Ectodermal cell (in vitro differentiated cells): ENCODE results near the gene NAPA. TPM values are rescaled to one million over a fixed set of nuclear protein-coding genes. Genes with fewer than 3 reads are reported as not detected.

Experiments
- H3K27ac ChIP-seq: 2 replicates; pipeline ENCODE4 v1.7.0; 2013; ENCODE audit warnings: mild to moderate bottlenecking, low read depth, low read length; ENCODE audit not compliant: insufficient read depth, poor library complexity, severe bottlenecking
- H3K27me3 ChIP-seq: 2 replicates; pipeline ENCODE4 v1.7.0; 2013; ENCODE audit warnings: mild to moderate bottlenecking, low read length; ENCODE audit not compliant: insufficient read depth, control insufficient read depth, poor library complexity, severe bottlenecking
- H3K36me3 ChIP-seq: one replicate; pipeline ENCODE4 v1.7.0; 2013; ENCODE audit warnings: low read length; ENCODE audit not compliant: control insufficient read depth, insufficient read depth
- H3K4me1 ChIP-seq: one replicate; pipeline ENCODE4 v1.7.0; 2013; ENCODE audit warnings: low read length; ENCODE audit not compliant: control insufficient read depth, insufficient read depth
- H3K4me3 ChIP-seq: 2 replicates; pipeline ENCODE4 v1.7.0; 2013; ENCODE audit warnings: low read depth, low read length, control low read depth; ENCODE audit not compliant: insufficient read depth
- H3K9me3 ChIP-seq: 2 replicates; pipeline ENCODE4 v1.7.0; 2013; ENCODE audit warnings: mild to moderate bottlenecking, low read length, moderate library complexity; ENCODE audit not compliant: control insufficient read depth
- WGBS, 2 experiments: methylation state at CpG; one replicate each; pipeline ENCODE4 v1.1.7; 2013; ENCODE audit warnings: missing lambda C conversion rate in 2 of 2; 5-methylcytosine and 5-hydroxymethylcytosine counted together
- polyA plus RNA-seq, 4 experiments: library from polyadenylated mRNA; stranded (reverse); fragments of 50-300 nt; gene quantifications; one replicate each; pipeline ENCODE4 v1.2.3, GENCODE V29; 2013

NAPA gene
- 63.0 TPM for polyA plus RNA-seq (2013, experiment 1 of 4)
- 62.2 TPM for polyA plus RNA-seq (2013, experiment 2 of 4)
- polyA plus RNA-seq (2013, experiment 3 of 4) = 51.7 TPM
- polyA plus RNA-seq (2013, experiment 4 of 4) = 55.7 TPM

DNA sequence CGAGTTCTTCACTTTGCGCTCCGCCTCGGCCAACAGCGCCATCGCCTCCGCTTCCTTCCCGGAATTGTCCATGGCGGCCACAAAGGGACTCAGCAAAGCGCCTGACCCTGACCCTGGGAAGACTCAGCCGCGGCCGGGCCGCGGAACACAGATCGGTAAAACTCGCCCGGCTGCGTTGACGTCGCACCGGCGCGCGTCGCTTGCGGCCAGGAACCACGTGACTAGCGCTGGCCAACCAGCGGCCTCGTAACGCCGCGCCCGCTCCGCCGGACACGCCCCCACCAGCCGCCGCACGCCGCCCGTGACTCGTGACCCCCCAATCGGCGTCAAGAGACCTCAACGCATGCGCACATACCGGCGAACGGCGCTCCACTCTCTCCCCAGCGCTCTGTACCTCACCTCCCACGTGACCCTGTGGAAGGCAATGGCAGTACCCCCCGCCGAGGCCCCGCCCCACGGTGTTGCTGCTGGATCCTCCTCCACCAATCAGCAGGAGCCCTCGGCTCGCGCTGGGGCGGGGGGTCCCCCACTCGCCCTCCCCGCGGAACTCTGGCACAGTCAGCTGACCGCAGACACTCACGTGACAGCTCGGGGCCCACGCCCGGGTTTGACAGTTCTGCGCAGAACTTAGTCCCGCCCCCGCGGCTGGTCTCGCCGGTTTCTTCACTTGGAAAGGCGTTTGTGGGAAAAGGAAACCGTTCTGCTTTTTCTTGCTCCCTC lies at the start of gene NAPA:
NAPA (minus strand) TSS at position 195 of the 720 bp plus-strand sequence; CDS start at position 72, 123 bp downstream.
- Histone ChIP-seq H3K4me1 (peaks cover 10% of the 10 kb centered on the region), H3K4me3 (peak within 1 kb of the TSS; percentile 100), H3K9me3 (no peaks in the 10 kb centered on the region), H3K27me3 (no peaks in the 10 kb centered on the region), H3K27ac (peak within 1 kb of the TSS; percentile 67), H3K36me3 (no peaks in the 10 kb centered on the region)
- WGBS, 2 experiments = 0% methylated on average over 78 of the region's 78 CpGs

DNA sequence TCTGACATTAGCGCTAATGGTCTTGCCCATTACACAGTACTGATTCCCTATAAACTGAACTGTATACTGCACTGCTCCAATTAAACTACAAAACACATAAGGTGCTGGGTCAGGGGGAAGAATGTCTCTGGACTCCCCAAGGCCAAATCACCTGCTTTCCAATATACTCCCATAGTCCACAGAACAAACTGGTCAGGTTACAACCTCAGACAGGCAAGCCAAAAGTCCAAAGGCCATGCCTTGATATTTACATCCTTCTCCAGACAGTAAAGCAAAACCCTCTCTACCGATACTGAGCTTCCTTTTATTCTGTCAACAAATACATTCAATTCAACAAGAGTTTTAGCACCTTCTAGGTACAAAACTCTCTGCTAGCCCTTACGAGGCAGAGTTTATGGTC lies 49.2 kb upstream of the NAPA start:
- Histone ChIP-seq H3K4me1 (no peaks in the 10 kb centered on the region), H3K4me3 (no peak overlapping the region), H3K36me3 (no peaks in the 10 kb centered on the region), H3K9me3 (no peaks in the 10 kb centered on the region), H3K27ac (no peak overlapping the region), H3K27me3 (no peaks in the 10 kb centered on the region)
- WGBS, 2 experiments = 91 to 93% methylated on average over 3 of the region's 3 CpGs

DNA sequence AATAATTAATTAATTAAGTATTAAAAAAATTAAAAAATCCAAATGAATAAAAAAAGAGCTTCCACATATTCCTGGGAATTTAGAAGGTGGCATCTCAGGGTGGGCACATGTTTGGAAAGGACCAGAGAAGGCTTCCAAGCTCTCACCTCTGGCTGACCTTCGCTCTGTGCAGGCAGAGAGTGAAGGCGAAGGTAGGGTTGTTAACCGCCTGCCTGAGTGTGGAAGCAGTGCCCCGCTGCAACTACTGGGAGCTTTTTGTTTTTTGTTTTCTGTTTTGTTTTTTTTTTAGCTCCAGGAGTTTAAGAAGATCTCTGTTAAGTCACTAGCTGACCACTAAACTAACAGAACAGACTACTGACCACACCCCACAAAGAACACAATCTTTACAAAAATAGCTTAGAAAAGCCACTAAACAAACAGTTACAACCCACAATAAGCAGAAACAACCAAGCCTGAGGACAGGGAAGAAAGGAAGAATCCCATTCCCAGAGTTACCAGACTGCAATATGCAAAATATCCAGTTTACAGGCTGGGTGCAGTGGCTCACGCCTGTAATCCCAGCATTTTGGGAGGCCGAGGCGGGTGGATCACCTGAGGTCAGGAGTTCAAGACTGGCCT lies 46.7 kb upstream of the NAPA start:
- Histone ChIP-seq H3K4me1 (no peaks in the 10 kb centered on the region), H3K36me3 (no peaks in the 10 kb centered on the region), H3K4me3 (no peak overlapping the region), H3K27me3 (no peaks in the 10 kb centered on the region), H3K27ac (no peak overlapping the region), H3K9me3 (no peaks in the 10 kb centered on the region)
- 88 to 91% methylated on average over 7 of the region's 7 CpGs for WGBS, 2 experiments

DNA sequence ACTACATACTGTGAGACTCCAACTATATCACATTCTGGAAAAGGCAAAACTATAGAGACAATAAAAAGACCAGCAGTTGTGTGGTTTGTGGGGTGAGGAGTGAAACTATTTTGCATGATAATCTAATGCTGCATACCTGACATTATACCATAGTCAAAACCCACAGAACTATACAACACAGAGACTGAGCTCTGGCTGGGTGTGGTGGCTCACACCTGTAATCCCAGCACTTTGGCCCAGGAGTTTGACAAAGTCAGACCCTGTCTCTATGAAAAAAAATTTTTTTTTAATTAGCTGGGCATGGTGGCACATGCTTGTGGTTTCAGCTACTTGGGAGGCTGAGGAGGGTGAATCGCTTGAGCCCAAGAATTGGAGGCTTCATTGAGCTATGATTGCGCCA lies 46.1 kb upstream of the NAPA start:
- H3K4me1 ChIP-seq = no peaks in the 10 kb centered on the region
- no peak overlapping the region for H3K27ac ChIP-seq
- WGBS, 2 experiments = 84 to 98% methylated on average over 2 of the region's 2 CpGs
- H3K9me3 ChIP-seq = no peaks in the 10 kb centered on the region
- H3K36me3 ChIP-seq = no peaks in the 10 kb centered on the region
- H3K27me3 ChIP-seq = no peaks in the 10 kb centered on the region
- no peak overlapping the region for H3K4me3 ChIP-seq

DNA sequence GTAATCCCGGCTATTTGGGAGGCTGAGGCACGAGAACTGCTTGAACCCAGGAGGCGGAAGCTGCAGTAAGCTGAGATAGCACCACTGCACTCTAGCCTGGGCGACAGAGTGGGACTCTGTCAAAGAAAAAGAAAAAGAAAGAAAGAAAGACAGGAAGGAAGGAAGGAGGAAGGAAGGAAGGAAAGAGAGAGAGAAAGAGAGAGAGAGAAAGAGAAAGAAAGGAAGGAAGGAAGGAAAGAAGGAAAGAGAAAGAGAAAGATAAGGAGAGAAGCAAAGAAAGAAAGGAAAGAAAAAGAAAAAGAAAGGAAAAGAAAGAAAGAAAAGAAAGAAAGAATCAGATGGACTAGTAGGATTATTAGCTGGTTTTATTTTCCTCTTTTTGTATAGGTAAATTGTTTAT lies 35.3 kb upstream of the NAPA start:
- no peaks in the 10 kb centered on the region for H3K9me3 ChIP-seq
- no peak overlapping the region for H3K4me3 ChIP-seq
- H3K36me3 ChIP-seq = no peaks in the 10 kb centered on the region
- 89 to 90% methylated on average over 4 of the region's 4 CpGs for WGBS, 2 experiments
- no peak overlapping the region for H3K27ac ChIP-seq
- H3K27me3 ChIP-seq = no peaks in the 10 kb centered on the region
- no peaks in the 10 kb centered on the region for H3K4me1 ChIP-seq

DNA sequence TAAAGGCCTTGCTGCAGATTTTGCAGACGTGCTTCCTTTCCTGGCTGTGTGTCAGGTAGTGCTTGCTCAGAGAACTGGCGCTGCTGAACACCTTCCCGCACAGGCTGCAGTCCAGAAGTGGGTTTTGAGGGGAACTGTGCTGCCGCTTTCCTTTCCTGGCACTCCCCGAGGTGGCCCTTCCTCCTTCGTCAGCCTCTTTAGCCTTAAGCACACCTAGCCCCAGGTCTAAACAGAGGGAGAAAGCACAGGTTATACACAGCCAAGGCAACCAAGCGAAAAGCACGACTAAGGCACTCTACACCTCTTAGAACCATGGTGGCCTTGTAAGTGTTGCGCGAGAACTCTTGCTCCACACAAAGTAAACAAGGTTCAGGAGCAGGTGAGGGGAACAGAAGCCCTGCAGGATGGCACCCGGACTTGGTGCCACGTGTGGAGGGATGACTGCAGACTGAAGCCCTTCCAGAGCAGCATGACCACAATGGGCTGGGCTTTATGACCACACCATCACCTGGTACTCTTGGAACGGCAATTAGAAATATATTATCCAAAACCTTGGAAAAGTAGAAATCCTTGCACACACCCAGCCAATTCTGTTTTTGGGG lies 34.5 kb upstream of the NAPA start:
- no peak overlapping the region for H3K27ac ChIP-seq
- no peaks in the 10 kb centered on the region for H3K4me1 ChIP-seq
- no peaks in the 10 kb centered on the region for H3K9me3 ChIP-seq
- H3K36me3 ChIP-seq = no peaks in the 10 kb centered on the region
- no peak overlapping the region for H3K4me3 ChIP-seq
- WGBS, 2 experiments = 90 to 91% methylated on average over 13 of the region's 13 CpGs
- no peaks in the 10 kb centered on the region for H3K27me3 ChIP-seq

DNA sequence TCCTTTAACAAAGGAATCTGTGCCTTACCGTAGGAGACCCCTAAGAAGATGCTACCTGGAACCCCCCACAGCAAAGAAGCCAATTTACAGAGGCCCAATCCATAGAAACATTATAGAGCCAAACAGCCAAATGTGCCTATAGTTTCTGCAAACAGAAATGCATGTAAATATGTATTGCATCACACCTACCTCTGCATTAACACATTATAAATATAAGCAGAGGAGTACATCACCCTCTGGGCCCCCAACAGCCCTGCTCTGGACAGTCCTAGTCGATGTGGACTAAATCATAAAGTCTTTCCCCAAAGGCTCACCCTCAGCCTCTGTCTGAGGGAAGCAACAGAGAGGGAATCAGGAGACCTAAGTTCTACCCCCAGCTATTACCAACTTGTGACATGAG lies 32.3 kb upstream of the NAPA start:
- Histone ChIP-seq H3K27me3 (no peaks in the 10 kb centered on the region), H3K4me3 (no peak overlapping the region), H3K27ac (no peak overlapping the region), H3K36me3 (no peaks in the 10 kb centered on the region), H3K4me1 (no peaks in the 10 kb centered on the region), H3K9me3 (no peaks in the 10 kb centered on the region)
- WGBS, 2 experiments = 84 to 86% methylated on average over 2 of the region's 2 CpGs

DNA sequence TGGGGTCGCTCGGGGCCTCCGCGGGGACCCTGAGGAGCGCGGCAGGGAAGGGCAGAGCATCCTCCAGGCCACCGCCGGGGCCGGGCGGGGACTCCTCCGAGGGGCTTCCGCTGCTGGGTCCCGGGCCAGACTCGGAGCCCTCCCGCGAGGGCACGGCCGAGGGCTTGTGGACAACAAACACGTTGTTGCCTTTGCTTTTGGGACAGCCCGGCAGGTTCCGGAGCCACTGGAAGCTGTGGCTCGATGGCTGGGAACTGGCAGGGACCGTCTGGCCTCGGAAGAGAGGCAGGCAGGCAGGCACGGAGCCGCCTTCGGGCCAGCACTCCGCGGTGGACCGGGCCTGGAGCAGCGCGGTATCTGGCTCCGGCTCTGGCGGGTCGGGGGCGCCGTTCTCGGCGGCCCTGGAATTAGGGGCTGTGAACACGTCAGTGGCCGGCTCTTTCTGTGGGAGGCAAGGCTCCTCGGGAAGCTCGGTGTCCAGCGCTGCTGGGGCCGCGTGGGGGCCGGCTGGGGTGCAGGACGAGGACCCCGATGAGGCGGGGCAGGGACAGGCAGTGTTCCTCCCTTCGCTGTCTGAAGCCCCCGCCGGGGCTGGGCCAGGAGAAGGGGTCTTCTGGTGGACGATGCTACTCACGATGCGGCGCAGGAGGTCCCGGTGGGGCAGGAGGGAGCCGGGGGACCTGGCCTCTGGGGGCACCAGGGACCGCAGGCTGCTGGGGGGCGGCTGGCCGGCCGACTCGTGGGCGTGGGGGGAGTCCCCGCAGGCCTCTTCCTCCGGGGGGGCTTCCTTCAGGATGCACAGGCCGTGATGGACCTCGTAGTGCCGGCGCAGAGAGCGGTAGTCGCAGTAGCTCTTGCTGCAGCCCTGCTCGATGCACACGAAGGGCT lies 30.4 kb upstream of the NAPA start:
- H3K9me3 ChIP-seq = no peaks in the 10 kb centered on the region

DNA sequence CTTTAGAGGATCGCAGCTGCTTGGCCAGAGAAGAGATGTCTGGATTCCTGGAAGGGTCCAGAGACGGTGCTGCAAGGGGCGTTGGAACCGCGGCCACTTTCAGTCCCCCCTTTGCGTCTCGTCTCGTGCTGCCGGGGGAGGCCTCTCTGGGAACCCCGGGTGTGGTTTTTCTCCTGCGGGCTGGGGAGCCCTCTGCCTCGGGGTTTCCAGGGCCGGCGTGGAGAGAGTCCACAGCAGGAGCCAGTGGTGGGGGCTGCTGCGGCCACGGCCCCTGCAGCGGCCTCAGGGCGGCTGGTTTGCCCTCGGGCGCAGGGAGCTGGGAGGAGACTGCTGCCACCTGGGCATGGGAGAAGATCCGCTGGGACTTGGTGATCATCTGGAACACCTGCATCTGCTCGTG lies 29.6 kb upstream of the NAPA start:
- H3K9me3 ChIP-seq = no peaks in the 10 kb centered on the region
- no peak overlapping the region for H3K27ac ChIP-seq
- H3K4me3 ChIP-seq = no peak overlapping the region
- WGBS, 2 experiments = 93 to 95% methylated on average over 22 of the region's 22 CpGs
- H3K4me1 ChIP-seq = no peaks in the 10 kb centered on the region
- H3K27me3 ChIP-seq = no peaks in the 10 kb centered on the region
- no peaks in the 10 kb centered on the region for H3K36me3 ChIP-seq

More for the DNA sequence above, 30.4 kb upstream of the NAPA start:
- H3K36me3 ChIP-seq = no peaks in the 10 kb centered on the region
- no peak overlapping the region for H3K27ac ChIP-seq
- no peaks in the 10 kb centered on the region for H3K4me1 ChIP-seq
- 94% methylated on average over 75 of the region's 75 CpGs for WGBS, 2 experiments
- H3K4me3 ChIP-seq = no peak overlapping the region
- no peaks in the 10 kb centered on the region for H3K27me3 ChIP-seq
